Activated CD4-positive, alpha-beta T cell treated with anti-CD3 and anti-CD28 coated beads, Interleukin-10, Interleukin-2, amounts not matched to agents 100 ng/mL and 50 ng/mL, durations not matched to agents 16 hours and 8 hours (primary cell): ENCODE data around the gene TIMM44.
A peak's percentile ranks its signal among the peaks of the same experiment; 100 is the strongest.

Source experiments
- DNase-seq: peaks from one replicate; pipeline ENCODE4 v3.0.0-alpha.2; 2020

Gene TIMM44

GRCh38 chr19:7941895-7942596 is 1.4 kb downstream of the TIMM44 start:
- DNase-seq, result no peak

GRCh38 chr19:7940841-7941240 is 2.6 kb downstream of the TIMM44 start:
- no peak for DNase-seq

- DNase-seq, result no peak
Observed at GRCh38 chr19:7934766-7935165, 8.7 kb downstream of the TIMM44 start.

- DNase-seq, result no peak
Observed at GRCh38 chr19:7933828-7934725, 9.4 kb downstream of the TIMM44 start.

GRCh38 chr19:7933411-7933810 is 10.1 kb downstream of the TIMM44 start:
- DNase-seq, result no peak

- DNase-seq, result no peak
Observed at GRCh38 chr19:7932930-7933300, 10.6 kb downstream of the TIMM44 start.

- DNase-seq, result no peak
Observed at GRCh38 chr19:7932276-7932929, 11.1 kb downstream of the TIMM44 start.

GRCh38 chr19:7931221-7932061 is 12.0 kb downstream of the TIMM44 start:
- no peak for DNase-seq

GRCh38 chr19:7930765-7931164 is 12.7 kb downstream of the TIMM44 start:
- no peak for DNase-seq

GRCh38 chr19:7930030-7930429 is 13.4 kb downstream of the TIMM44 start:
- peak; percentile 26 for DNase-seq

GRCh38 chr19:7928741-7929701 is 14.4 kb downstream of the TIMM44 start:
- peak; percentile 63 for DNase-seq

- DNase-seq, result no peak
Observed at GRCh38 chr19:7928334-7928706, 15.1 kb downstream of the TIMM44 start.

- DNase-seq, result no peak
Observed at GRCh38 chr19:7927605-7928333, 15.7 kb downstream of the TIMM44 start.

- DNase-seq, result no peak
Observed at GRCh38 chr19:7926727-7927604, 16.5 kb downstream of the TIMM44 start.

GRCh38 chr19:7926021-7926726 is 17.3 kb downstream of the TIMM44 start, which contains the start of gene CTXN1:
CTXN1 (minus strand) TSS chr19:7926135; CDS start chr19:7925538, 597 bp downstream.
- DNase-seq, result peak; percentile 82

- DNase-seq, result peak; percentile 85
Observed at GRCh38 chr19:7925171-7925851, 18.2 kb downstream of the TIMM44 start.

- no peak for DNase-seq
Observed at GRCh38 chr19:7924651-7925170, 18.8 kb downstream of the TIMM44 start.

GRCh38 chr19:7924241-7924640 is 19.2 kb downstream of the TIMM44 start:
- no peak for DNase-seq
